GM12892 (cell line): ENCODE measurements around the gene CCT5.

ENCODE experiments used
- POLR2A ChIP-seq: IDR thresholded peaks from 2 replicates; pipeline ENCODE4 v1.6.1; 2011; ENCODE audit warnings: low read depth, low read length, control low read depth
- POLR2AphosphoS5 ChIP-seq: IDR thresholded peaks from 2 replicates; pipeline ENCODE4 v1.6.1; 2011; ENCODE audit warnings: low read depth, low read length, control low read depth
- TAF1 ChIP-seq: IDR thresholded peaks from 2 replicates; pipeline ENCODE4 v1.6.1; 2011; ENCODE audit warnings: low read depth, mild to moderate bottlenecking, control low read depth, low read length, borderline replicate concordance

GRCh38 chr5:10254686-10255085, 4.6 kb downstream of the CCT5 start:
- TF ChIP-seq POLR2A (no peak), POLR2AphosphoS5 (no peak), TAF1 (no peak)
